Adrenal gland (tissue), 12 donors: ENCODE measurements around the gene PRDM16. TPM values are rescaled to one million over a fixed set of nuclear protein-coding genes. Genes with fewer than 3 reads are reported as not detected.

Experiments used
- DNase-seq, 7 donors: peaks; one replicate each; pipeline ENCODE4 v3.0.0-alpha.2; 2019 to 2020
- H3K27ac ChIP-seq, 5 donors: fragments of 200-600 bp; sonication (generic) in 4 of 5; 1 replicate in 3 of 5; 2 replicates in 2 of 5; pipeline versions ENCODE4 v1.5.1 to v1.8.0; 2016 to 2020; ENCODE audit warnings: mild to moderate bottlenecking in 1 of 5
- H3K27me3 ChIP-seq: fragments of 200-600 bp; 2 replicates; pipeline ENCODE4 v1.8.0; 2021
- H3K36me3 ChIP-seq, 2 donors: fragments of 200-600 bp; replicated peaks in 1 of 2; 1 replicate in 1 of 2; 2 replicates in 1 of 2; pipeline versions ENCODE4 v1.5.1 to v1.8.0; 2018 to 2022
- H3K4me1 ChIP-seq, 2 donors: fragments of 200-600 bp; replicated peaks in 1 of 2; 1 replicate in 1 of 2; 2 replicates in 1 of 2; pipeline versions ENCODE4 v1.5.1 to v1.8.0; 2018 to 2021
- H3K4me3 ChIP-seq, 4 donors: fragments of 200-600 bp; sonication (generic) in 3 of 4; one replicate each; pipeline ENCODE4 v1.5.1; 2016 to 2018
- H3K9me3 ChIP-seq, 3 donors: fragments of 200-600 bp; sonication (generic) in 1 of 3; replicated peaks in 1 of 3; 1 replicate in 2 of 3; 2 replicates in 1 of 3; pipeline versions ENCODE4 v1.5.1 to v1.8.0; 2016 to 2021
- POLR2A ChIP-seq, 2 donors: fragments of 450-650 bp; IDR thresholded peaks; one replicate each; pipeline ENCODE4 v1.6.1; 2017; ENCODE audit warnings: antibody characterized with exemption in 2 of 2, mild to moderate bottlenecking in 2 of 2, moderate library complexity in 1 of 2
- WGBS, 4 donors: extraction: QIAGEN DNeasy Blood & Tissue Kit in 2 of 4; methylation state at CpG; one replicate each; pipeline versions ENCODE4 v1.1.5 to v1.1.7; 2013 to 2017; 5-methylcytosine and 5-hydroxymethylcytosine counted together
- intact Hi-C, 2 donors: fragments of 100-400 bp; cut with DNase I; formaldehyde crosslinking; loops; one replicate each; pipeline versions ENCODE4 v1.14.1 to v1.15.0; 2022 to 2023
- polyA plus RNA-seq, 3 donors: library from polyadenylated mRNA; stranded (reverse); fragments of 200-250 nt in 2 of 3; fragments of 350-450 nt in 1 of 3; fragmentation: Illumina TruSeq in 1 of 3; extraction: RNeasy Lipid Tissue Mini Kit (QIAGEN cat#74804) in 1 of 3; gene quantifications; one replicate each; pipeline ENCODE4 v1.2.3, GENCODE V29; 2013 to 2014
- total RNA-seq, 9 donors: library from RNA; depleted of rRNA in 4 of 9; stranded (reverse); fragments of >200 nt in 4 of 9; fragments of 120-200 nt in 1 of 9; fragmentation: NEBNext Ultra II Directional in 1 of 9; extraction: Animal tissue kit (Norgen Biotek cat#: 25700) in 1 of 9; gene quantifications; one replicate each; pipeline versions ENCODE4 v1.1.0 to v1.2.4, GENCODE V29; 2013 to 2023
- TF ChIP-seq, protein P1 (sequence below), 6 experiments: fragments of 450-650 bp in 4 of 6; fragments of 200-600 bp in 2 of 6; sonication (generic) in 1 of 6; IDR thresholded peaks; 1 replicate in 5 of 6; 2 replicates in 1 of 6; pipeline versions ENCODE4 v1.5.1 to v1.8.0; 2016 to 2021; ENCODE audit warnings: antibody characterized with exemption in 6 of 6, mild to moderate bottlenecking in 2 of 6, moderate library complexity in 1 of 6
- donor health status: healthy with polysubstance abuse.
- donor health status: Bipolar disorder and iron deficiency.
- donor health status: DM: yes; HTN: yes; CAD: no.
- donor health status: DM: no; HTN: no; CAD: no.
- donor health status: DM: no; HTN: no; CAD: no.
- donor health status: DM: yes; HTN: yes; CAD: no.

Gene PRDM16
- total and polyA plus RNA-seq, 12 donors: 0.04 to 2.8 (median 0.61) TPM; not detected in 1

DNA sequence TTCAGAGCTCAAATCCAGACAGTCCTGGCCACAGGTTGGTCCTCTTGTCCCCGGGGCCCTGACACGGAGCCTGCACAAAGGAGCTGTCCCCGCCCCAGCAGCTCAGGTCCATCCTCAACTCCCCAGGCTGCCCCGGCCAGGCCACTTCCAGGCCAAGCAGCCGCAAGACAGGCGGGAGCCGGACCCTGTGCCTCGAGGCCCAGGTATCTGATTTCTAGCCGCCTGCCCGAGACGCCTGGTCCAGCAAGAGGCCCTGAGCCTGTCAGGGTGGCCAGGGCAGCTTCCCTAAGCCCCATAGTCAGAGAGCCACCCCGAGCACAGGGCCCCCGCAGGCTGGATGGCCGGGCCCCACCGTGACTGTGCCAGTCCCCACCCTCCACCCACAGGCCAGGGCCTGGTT is 165.3 kb downstream of the PRDM16 start:
- Histone ChIP-seq H3K27me3 (peaks cover 8% of the 10 kb centered on the region), H3K9me3 (no peaks in the 10 kb centered on the region), H3K4me3 (no peak overlapping the region), H3K4me1 (no peaks in the 10 kb centered on the region), H3K36me3 (no peaks in the 10 kb centered on the region), H3K27ac (no peak overlapping the region)
- no peak for TF ChIP-seq POLR2A (IDR thresholded peaks at IDR 0.05)
- TF ChIP-seq, protein P1, sequence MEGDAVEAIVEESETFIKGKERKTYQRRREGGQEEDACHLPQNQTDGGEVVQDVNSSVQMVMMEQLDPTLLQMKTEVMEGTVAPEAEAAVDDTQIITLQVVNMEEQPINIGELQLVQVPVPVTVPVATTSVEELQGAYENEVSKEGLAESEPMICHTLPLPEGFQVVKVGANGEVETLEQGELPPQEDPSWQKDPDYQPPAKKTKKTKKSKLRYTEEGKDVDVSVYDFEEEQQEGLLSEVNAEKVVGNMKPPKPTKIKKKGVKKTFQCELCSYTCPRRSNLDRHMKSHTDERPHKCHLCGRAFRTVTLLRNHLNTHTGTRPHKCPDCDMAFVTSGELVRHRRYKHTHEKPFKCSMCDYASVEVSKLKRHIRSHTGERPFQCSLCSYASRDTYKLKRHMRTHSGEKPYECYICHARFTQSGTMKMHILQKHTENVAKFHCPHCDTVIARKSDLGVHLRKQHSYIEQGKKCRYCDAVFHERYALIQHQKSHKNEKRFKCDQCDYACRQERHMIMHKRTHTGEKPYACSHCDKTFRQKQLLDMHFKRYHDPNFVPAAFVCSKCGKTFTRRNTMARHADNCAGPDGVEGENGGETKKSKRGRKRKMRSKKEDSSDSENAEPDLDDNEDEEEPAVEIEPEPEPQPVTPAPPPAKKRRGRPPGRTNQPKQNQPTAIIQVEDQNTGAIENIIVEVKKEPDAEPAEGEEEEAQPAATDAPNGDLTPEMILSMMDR (IDR thresholded peaks at IDR 0.05): no peak
- no peak for DNase-seq
- intact Hi-C loops: no loop called here
- 91 to 100% (median 92%) methylated on average over 2 to 15 of the region's 15 CpGs for WGBS, 4 donors

DNA sequence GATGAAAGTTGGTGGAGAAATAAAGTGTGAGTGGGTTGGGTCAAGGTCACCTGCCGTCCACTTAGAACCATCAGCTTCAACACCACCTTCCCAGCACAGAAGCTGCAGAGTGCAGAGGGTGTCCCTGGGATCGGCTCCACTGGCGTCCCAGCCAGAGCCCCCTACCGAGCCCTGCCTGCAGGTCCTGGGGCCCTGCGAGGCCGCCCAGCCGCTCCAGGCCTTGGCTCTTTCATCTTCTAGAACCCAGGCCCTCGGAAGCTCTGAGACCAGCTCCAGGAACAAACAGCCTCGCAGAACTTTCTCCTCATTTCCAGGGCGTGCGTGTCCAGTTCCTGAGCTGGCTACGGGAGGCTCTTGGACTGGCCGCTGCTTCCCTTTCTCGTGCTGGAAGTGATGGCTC is 166.0 kb downstream of the PRDM16 start:
- Histone ChIP-seq H3K27ac (no peak overlapping the region), H3K27me3 (peaks cover 8% of the 10 kb centered on the region), H3K36me3 (no peaks in the 10 kb centered on the region), H3K4me3 (no peak overlapping the region), H3K4me1 (no peaks in the 10 kb centered on the region), H3K9me3 (no peaks in the 10 kb centered on the region)
- intact Hi-C loops: no loop called here
- WGBS, 4 donors: 81 to 92% (median 88%) methylated on average over 5 to 14 of the region's 14 CpGs
- no peak for DNase-seq
- no peak for TF ChIP-seq POLR2A (IDR thresholded peaks at IDR 0.05)
- TF ChIP-seq, protein P1 (IDR thresholded peaks at IDR 0.05): no peak

DNA sequence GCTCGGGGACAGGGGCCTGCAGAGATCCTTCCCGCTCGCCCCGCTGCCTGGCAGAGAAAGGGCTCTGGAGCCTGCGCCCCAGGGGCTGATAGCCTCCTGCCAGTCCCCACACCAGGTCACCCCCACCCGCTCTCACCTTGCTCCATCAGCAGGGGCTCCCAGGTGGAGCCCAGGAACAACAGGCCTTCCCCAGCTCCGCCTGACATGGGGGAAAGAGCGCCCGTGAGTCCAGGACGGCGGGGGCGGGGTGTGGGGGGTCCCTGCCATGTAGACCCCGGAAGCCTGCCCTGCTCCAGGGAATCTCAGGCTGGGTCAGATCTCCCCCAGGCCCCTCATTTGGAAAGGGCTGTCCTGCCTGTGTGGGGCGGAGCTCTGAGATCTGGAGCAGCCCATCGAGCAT is 166.5 kb downstream of the PRDM16 start:
- 91 to 96% (median 92%) methylated on average over 8 to 15 of the region's 15 CpGs for WGBS, 4 donors

DNA sequence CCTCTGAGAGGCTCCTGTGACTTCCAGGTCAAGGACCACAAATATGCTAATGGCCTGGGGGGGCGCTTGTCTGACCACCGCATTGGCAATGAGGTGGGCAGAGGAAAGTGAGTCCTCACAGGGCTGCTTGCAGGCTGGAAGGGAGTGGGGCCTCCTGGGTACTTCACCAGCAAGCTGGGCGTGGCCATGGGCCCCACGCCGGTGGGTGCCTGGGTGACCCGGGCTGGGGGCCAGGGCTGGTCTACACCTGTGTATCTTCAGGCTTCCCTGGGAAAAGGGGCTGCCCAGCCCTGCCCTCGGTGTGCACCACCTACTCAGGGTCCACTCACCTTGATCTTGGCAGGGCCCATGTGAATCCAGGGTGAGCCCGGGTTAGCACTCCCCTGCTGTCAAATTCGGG is 167.4 kb downstream of the PRDM16 start:
- TF ChIP-seq, protein P1 (IDR thresholded peaks at IDR 0.05): no peak
- no peak for TF ChIP-seq POLR2A (IDR thresholded peaks at IDR 0.05)
- H3K4me1 ChIP-seq: no peaks in the 10 kb centered on the region
- intact Hi-C loops: no loop called here
- 81 to 91% (median 86%) methylated on average over 5 to 9 of the region's 9 CpGs for WGBS, 4 donors
- H3K36me3 ChIP-seq: no peaks in the 10 kb centered on the region
- H3K9me3 ChIP-seq: no peaks in the 10 kb centered on the region
- H3K4me3 ChIP-seq: no peak overlapping the region
- H3K27me3 ChIP-seq: peaks cover 8% of the 10 kb centered on the region
- no peak overlapping the region for H3K27ac ChIP-seq
- no peak for DNase-seq

More for the DNA sequence above, 166.5 kb downstream of the PRDM16 start:
- Histone ChIP-seq H3K27me3 (peaks cover 5% of the 10 kb centered on the region), H3K4me1 (no peaks in the 10 kb centered on the region), H3K36me3 (no peaks in the 10 kb centered on the region), H3K9me3 (no peaks in the 10 kb centered on the region), H3K27ac (no peak overlapping the region), H3K4me3 (no peak overlapping the region)
- DNase-seq: no peak
- TF ChIP-seq, protein P1 (IDR thresholded peaks at IDR 0.05): no peak
- TF ChIP-seq POLR2A (IDR thresholded peaks at IDR 0.05): no peak
- intact Hi-C loops: no loop called here
